HG03280 (cell line): Measurements from ENCODE around the gene IPCEF1.
"Not testable (repeated sequence)": the region's sequence is repeated elsewhere in the genome, so short reads cannot be mapped to it uniquely, and the experiment has no call there.

Experiments
- ATAC-seq: cut with Tn5 transposase; IDR thresholded peaks from one replicate; pipeline ENCODE4 v1.9.1; 2021; ENCODE audit warnings: mild to moderate bottlenecking, moderate library complexity; ENCODE audit not compliant: unreplicated experiment

The IPCEF1 gene

GRCh38 chr6:154227862-154228520 is 128.6 kb downstream of the IPCEF1 start:
- ATAC-seq, result no peak

- no peak for ATAC-seq
Measured at GRCh38 chr6:154226461-154226860, 130.1 kb downstream of the IPCEF1 start.

GRCh38 chr6:154223296-154223695 is 133.3 kb downstream of the IPCEF1 start:
- ATAC-seq, result no peak

GRCh38 chr6:154222716-154223115 is 133.9 kb downstream of the IPCEF1 start:
- no peak for ATAC-seq

- no peak for ATAC-seq
Measured at GRCh38 chr6:154219250-154219649, 137.4 kb downstream of the IPCEF1 start.

- no peak for ATAC-seq
Measured at GRCh38 chr6:154218787-154219186, 137.8 kb downstream of the IPCEF1 start.

- ATAC-seq, result no peak
Measured at GRCh38 chr6:154218301-154218700, 138.3 kb downstream of the IPCEF1 start.

- no peak for ATAC-seq
Measured at GRCh38 chr6:154213782-154214181, 142.8 kb downstream of the IPCEF1 start.

GRCh38 chr6:154210678-154211077 is 145.9 kb downstream of the IPCEF1 start:
- ATAC-seq, result no peak

GRCh38 chr6:154209555-154209954 is 147.0 kb downstream of the IPCEF1 start:
- ATAC-seq, result no peak

- ATAC-seq, result no peak
Measured at GRCh38 chr6:154206996-154207395, 149.6 kb downstream of the IPCEF1 start.

GRCh38 chr6:154206141-154206540 is 150.5 kb downstream of the IPCEF1 start:
- no peak for ATAC-seq

- no peak for ATAC-seq
Measured at GRCh38 chr6:154202958-154203357, 153.6 kb downstream of the IPCEF1 start.

- ATAC-seq, result no peak
Measured at GRCh38 chr6:154202339-154202738, 154.3 kb downstream of the IPCEF1 start.

GRCh38 chr6:154201688-154202087 is 154.9 kb downstream of the IPCEF1 start:
- ATAC-seq, result not testable (repeated sequence)

- ATAC-seq, result no peak
Measured at GRCh38 chr6:154197196-154197860, 159.3 kb downstream of the IPCEF1 start.

GRCh38 chr6:154196333-154196885 is 160.2 kb downstream of the IPCEF1 start:
- no peak for ATAC-seq

- no peak for ATAC-seq
Measured at GRCh38 chr6:154187714-154188113, 168.9 kb downstream of the IPCEF1 start.

GRCh38 chr6:154187203-154187602 is 169.4 kb downstream of the IPCEF1 start:
- no peak for ATAC-seq

GRCh38 chr6:154179434-154179833 is 177.2 kb downstream of the IPCEF1 start:
- ATAC-seq, result no peak

GRCh38 chr6:154172393-154172792 is 184.2 kb downstream of the IPCEF1 start:
- not testable (repeated sequence) for ATAC-seq

GRCh38 chr6:154170106-154170505 is 186.5 kb downstream of the IPCEF1 start:
- ATAC-seq, result no peak
